Right hindlimb (tissue), 1 donor: Measurements from ENCODE around the gene FAM118A.
"Not testable (repeated sequence)": the region's sequence is repeated elsewhere in the genome, so short reads cannot be mapped to it uniquely, and the experiment has no call there.

Experiments
- DNase-seq: peaks from one replicate; pipeline ENCODE4 v3.0.0-alpha.2; 2018

Gene FAM118A

GRCh38 chr22:45309422-45310227 is at the start of gene FAM118A:
FAM118A (plus strand) TSS chr22:45309934; CDS start chr22:45322380, 12,446 bp downstream.
- peak; percentile 97 for DNase-seq

- not testable (repeated sequence) for DNase-seq
Observed at GRCh38 chr22:45260395-45260759, 49.4 kb upstream of the FAM118A start.

GRCh38 chr22:45261407-45262088 is 48.2 kb upstream of the FAM118A start:
- no peak for DNase-seq

GRCh38 chr22:45262195-45262930 is 47.4 kb upstream of the FAM118A start:
- DNase-seq = no peak

- DNase-seq = peak; percentile 52
Observed at GRCh38 chr22:45262931-45263462, 46.7 kb upstream of the FAM118A start.

- peak; percentile 77 for DNase-seq
Observed at GRCh38 chr22:45263463-45264269, 46.1 kb upstream of the FAM118A start.

GRCh38 chr22:45265535-45265934 is 44.2 kb upstream of the FAM118A start:
- DNase-seq = no peak

GRCh38 chr22:45268167-45268957 is 41.4 kb upstream of the FAM118A start:
- DNase-seq = peak; percentile 62

- peak; percentile 89 for DNase-seq
Observed at GRCh38 chr22:45268958-45269844, 40.5 kb upstream of the FAM118A start.

- DNase-seq = no peak
Observed at GRCh38 chr22:45270095-45271020, 39.4 kb upstream of the FAM118A start.

- DNase-seq = peak; percentile 74
Observed at GRCh38 chr22:45271667-45272201, 38.0 kb upstream of the FAM118A start.

- DNase-seq = no peak
Observed at GRCh38 chr22:45272498-45272897, 37.2 kb upstream of the FAM118A start.

GRCh38 chr22:45273452-45274075 is 36.2 kb upstream of the FAM118A start:
- DNase-seq = no peak

- DNase-seq = no peak
Observed at GRCh38 chr22:45276507-45277105, 33.1 kb upstream of the FAM118A start.

GRCh38 chr22:45277720-45278119 is 32.0 kb upstream of the FAM118A start:
- not testable (repeated sequence) for DNase-seq

GRCh38 chr22:45278125-45278524 is 31.6 kb upstream of the FAM118A start:
- no peak for DNase-seq

GRCh38 chr22:45280587-45280980 is 29.1 kb upstream of the FAM118A start:
- DNase-seq = no peak

GRCh38 chr22:45281010-45281409 is 28.7 kb upstream of the FAM118A start:
- no peak for DNase-seq
